ENCODE results near the gene SPIB.

SPIB gene

GRCh38 chr19:50444059-50444458, 25.3 kb downstream of the SPIB start:
- DNase-seq (ENCODE audit: low spot score) = no peak

- no peak for DNase-seq (ENCODE audit: low spot score)
These were observed 28.3 kb downstream of the SPIB start for GRCh38 chr19:50447053-50447452.

GRCh38 chr19:50447750-50448149, 29.0 kb downstream of the SPIB start:
- no peak for DNase-seq (ENCODE audit: low spot score)

GRCh38 chr19:50449236-50449899, 30.6 kb downstream of the SPIB start:
- DNase-seq (ENCODE audit: low spot score) = no peak

GRCh38 chr19:50450369-50451222, 31.9 kb downstream of the SPIB start:
- no peak for DNase-seq (ENCODE audit: low spot score)

- no peak for DNase-seq (ENCODE audit: low spot score)
These were observed 32.4 kb downstream of the SPIB start for GRCh38 chr19:50451223-50451534.

GRCh38 chr19:50453243-50453642, 34.5 kb downstream of the SPIB start:
- no peak for DNase-seq (ENCODE audit: low spot score)

GRCh38 chr19:50455992-50456391, 37.3 kb downstream of the SPIB start:
- no peak for DNase-seq (ENCODE audit: low spot score)

GRCh38 chr19:50457300-50457699, 38.6 kb downstream of the SPIB start:
- DNase-seq (ENCODE audit: low spot score) = no peak

GRCh38 chr19:50458396-50459066, 39.8 kb downstream of the SPIB start:
- DNase-seq (ENCODE audit: low spot score) = peak; percentile 48

GRCh38 chr19:50459067-50459456, 40.3 kb downstream of the SPIB start:
- no peak for DNase-seq (ENCODE audit: low spot score)

GRCh38 chr19:50459638-50460037, 40.9 kb downstream of the SPIB start:
- DNase-seq (ENCODE audit: low spot score) = no peak

- peak; percentile 73 for DNase-seq (ENCODE audit: low spot score)
These were observed 41.5 kb downstream of the SPIB start for GRCh38 chr19:50460161-50460765.

GRCh38 chr19:50461066-50461875, 42.5 kb downstream of the SPIB start:
- DNase-seq (ENCODE audit: low spot score) = peak; percentile 91

GRCh38 chr19:50462970-50463369, 44.2 kb downstream of the SPIB start:
- no peak for DNase-seq (ENCODE audit: low spot score)

GRCh38 chr19:50464348-50464747, 45.6 kb downstream of the SPIB start:
- no peak for DNase-seq (ENCODE audit: low spot score)

- DNase-seq (ENCODE audit: low spot score) = no peak
These were observed 46.3 kb downstream of the SPIB start for GRCh38 chr19:50465000-50465399.

GRCh38 chr19:50465986-50466705, 47.4 kb downstream of the SPIB start:
- no peak for DNase-seq (ENCODE audit: low spot score)

- no peak for DNase-seq (ENCODE audit: low spot score)
These were observed 47.9 kb downstream of the SPIB start for GRCh38 chr19:50466706-50467039.

- no peak for DNase-seq (ENCODE audit: low spot score)
These were observed 48.8 kb downstream of the SPIB start for GRCh38 chr19:50467566-50467965.

GRCh38 chr19:50468818-50469217, 50.1 kb downstream of the SPIB start:
- DNase-seq (ENCODE audit: low spot score) = no peak
